Adrenal gland (tissue), 12 donors: ENCODE data around the gene OSBP2. TPM values are rescaled to one million over a fixed set of nuclear protein-coding genes. Genes with fewer than 3 reads are reported as not detected.

Source experiments
- DNase-seq, 7 donors: peaks; one replicate each; pipeline ENCODE4 v3.0.0-alpha.2; 2019 to 2020
- H3K27ac ChIP-seq, 5 donors: fragments of 200-600 bp; sonication (generic) in 4 of 5; 1 replicate in 3 of 5; 2 replicates in 2 of 5; pipeline versions ENCODE4 v1.5.1 to v1.8.0; 2016 to 2020; ENCODE audit warnings: mild to moderate bottlenecking in 1 of 5
- H3K27me3 ChIP-seq: fragments of 200-600 bp; 2 replicates; pipeline ENCODE4 v1.8.0; 2021
- H3K36me3 ChIP-seq, 2 donors: fragments of 200-600 bp; replicated peaks in 1 of 2; 1 replicate in 1 of 2; 2 replicates in 1 of 2; pipeline versions ENCODE4 v1.5.1 to v1.8.0; 2018 to 2022
- H3K4me1 ChIP-seq, 2 donors: fragments of 200-600 bp; replicated peaks in 1 of 2; 1 replicate in 1 of 2; 2 replicates in 1 of 2; pipeline versions ENCODE4 v1.5.1 to v1.8.0; 2018 to 2021
- H3K4me3 ChIP-seq, 4 donors: fragments of 200-600 bp; sonication (generic) in 3 of 4; one replicate each; pipeline ENCODE4 v1.5.1; 2016 to 2018
- H3K9me3 ChIP-seq, 3 donors: fragments of 200-600 bp; sonication (generic) in 1 of 3; replicated peaks in 1 of 3; 1 replicate in 2 of 3; 2 replicates in 1 of 3; pipeline versions ENCODE4 v1.5.1 to v1.8.0; 2016 to 2021
- CTCF ChIP-seq, 6 experiments: fragments of 450-650 bp in 4 of 6; fragments of 200-600 bp in 2 of 6; sonication (generic) in 1 of 6; IDR thresholded peaks; 1 replicate in 5 of 6; 2 replicates in 1 of 6; pipeline versions ENCODE4 v1.5.1 to v1.8.0; 2016 to 2021; ENCODE audit warnings: antibody characterized with exemption in 6 of 6, mild to moderate bottlenecking in 2 of 6, moderate library complexity in 1 of 6
- POLR2A ChIP-seq, 2 donors: fragments of 450-650 bp; IDR thresholded peaks; one replicate each; pipeline ENCODE4 v1.6.1; 2017; ENCODE audit warnings: antibody characterized with exemption in 2 of 2, mild to moderate bottlenecking in 2 of 2, moderate library complexity in 1 of 2
- WGBS, 4 donors: extraction: QIAGEN DNeasy Blood & Tissue Kit in 2 of 4; methylation state at CpG; one replicate each; pipeline versions ENCODE4 v1.1.5 to v1.1.7; 2013 to 2017; 5-methylcytosine and 5-hydroxymethylcytosine counted together
- intact Hi-C, 2 donors: fragments of 100-400 bp; cut with DNase I; formaldehyde crosslinking; loops; one replicate each; pipeline versions ENCODE4 v1.14.1 to v1.15.0; 2022 to 2023
- polyA plus RNA-seq, 3 donors: library from polyadenylated mRNA; stranded (reverse); fragments of 200-250 nt in 2 of 3; fragments of 350-450 nt in 1 of 3; fragmentation: Illumina TruSeq in 1 of 3; extraction: RNeasy Lipid Tissue Mini Kit (QIAGEN cat#74804) in 1 of 3; gene quantifications; one replicate each; pipeline ENCODE4 v1.2.3, GENCODE V29; 2013 to 2014
- total RNA-seq, 9 donors: library from RNA; depleted of rRNA in 4 of 9; stranded (reverse); fragments of >200 nt in 4 of 9; fragments of 120-200 nt in 1 of 9; fragmentation: NEBNext Ultra II Directional in 1 of 9; extraction: Animal tissue kit (Norgen Biotek cat#: 25700) in 1 of 9; gene quantifications; one replicate each; pipeline versions ENCODE4 v1.1.0 to v1.2.4, GENCODE V29; 2013 to 2023
- donor health status: healthy with polysubstance abuse.
- donor health status: Bipolar disorder and iron deficiency.
- donor health status: DM: yes; HTN: yes; CAD: no.
- donor health status: DM: no; HTN: no; CAD: no.
- donor health status: DM: no; HTN: no; CAD: no.
- donor health status: DM: yes; HTN: yes; CAD: no.

The OSBP2 gene
- total and polyA plus RNA-seq, 12 donors: 7.3 to 35.6 (median 19.7) TPM

DNA sequence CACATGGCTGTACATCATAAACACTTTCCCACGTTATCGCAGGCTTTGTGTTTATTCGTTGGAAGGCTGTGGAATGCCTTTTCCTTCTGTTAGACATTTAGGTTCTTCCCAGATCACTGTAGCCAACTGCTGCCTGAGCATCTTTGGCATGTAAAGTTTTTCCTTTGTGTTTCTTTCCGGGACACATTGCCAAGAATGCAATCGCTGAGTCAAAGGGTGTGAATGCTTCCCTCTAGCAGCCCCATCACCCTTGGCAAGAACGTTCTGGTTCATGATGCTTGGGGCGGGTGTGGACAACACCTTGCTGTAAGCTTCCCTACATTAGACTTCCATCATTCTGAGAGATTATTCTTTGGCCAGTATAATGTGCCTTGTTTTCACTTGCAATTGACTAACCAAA is 136.2 kb downstream of the OSBP2 start:
- H3K4me1 ChIP-seq: peaks cover 0 to 5% of the 10 kb centered on the region in 2 donors
- H3K27ac ChIP-seq: no peak overlapping the region
- H3K36me3 ChIP-seq: no peaks in the 10 kb centered on the region
- peak in 3 of 7 donors; percentile 34 to 56 (median 40) for DNase-seq
- no peaks in the 10 kb centered on the region for H3K27me3 ChIP-seq
- intact Hi-C loops: no loop called here
- WGBS, 4 donors: 43 to 66% (median 61%) methylated on average over 7 of the region's 7 CpGs
- TF ChIP-seq POLR2A (IDR thresholded peaks at IDR 0.05) (no peak), CTCF (IDR thresholded peaks at IDR 0.05) (no peak)
- H3K4me3 ChIP-seq: no peak overlapping the region
- no peaks in the 10 kb centered on the region for H3K9me3 ChIP-seq

DNA sequence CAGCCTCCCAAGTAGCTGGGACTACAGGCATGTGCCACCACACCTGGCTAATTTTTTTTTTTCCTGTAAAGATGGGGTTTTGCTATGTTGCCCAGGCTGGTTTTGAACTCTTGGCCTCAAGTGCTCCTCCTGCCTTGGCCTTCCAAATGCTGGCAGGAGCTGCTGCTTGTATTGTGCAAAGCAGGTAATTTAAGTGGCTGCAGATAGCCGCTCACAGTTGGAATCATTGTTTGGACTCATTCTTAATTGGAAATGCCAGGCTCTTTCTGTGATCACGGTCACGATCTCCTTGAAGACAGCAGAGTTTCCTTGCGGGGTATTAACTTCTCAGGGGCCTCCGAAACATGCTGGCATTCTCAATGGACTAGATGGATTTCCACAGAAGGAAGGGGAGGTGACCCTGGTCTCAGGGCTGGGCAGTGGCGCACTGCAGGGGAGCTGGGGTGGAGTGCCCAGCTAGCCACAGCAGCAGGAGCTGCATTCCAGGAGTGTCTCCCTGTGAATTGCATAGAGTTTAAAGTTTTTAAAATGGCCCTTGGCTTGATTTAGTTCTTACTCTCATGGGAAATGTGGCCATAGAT is 137.8 kb downstream of the OSBP2 start:
- Histone ChIP-seq H3K27ac (no peak overlapping the region), H3K4me3 (no peak overlapping the region), H3K4me1 (peaks cover 0 to 5% of the 10 kb centered on the region in 2 donors), H3K9me3 (no peaks in the 10 kb centered on the region), H3K27me3 (no peaks in the 10 kb centered on the region), H3K36me3 (no peaks in the 10 kb centered on the region)
- no peak for DNase-seq
- intact Hi-C loops: no loop called here
- 73 to 98% (median 96%) methylated on average over 4 to 6 of the region's 6 CpGs for WGBS, 4 donors
- no peak for TF ChIP-seq POLR2A (IDR thresholded peaks at IDR 0.05)
- TF ChIP-seq CTCF (IDR thresholded peaks at IDR 0.05): no peak

DNA sequence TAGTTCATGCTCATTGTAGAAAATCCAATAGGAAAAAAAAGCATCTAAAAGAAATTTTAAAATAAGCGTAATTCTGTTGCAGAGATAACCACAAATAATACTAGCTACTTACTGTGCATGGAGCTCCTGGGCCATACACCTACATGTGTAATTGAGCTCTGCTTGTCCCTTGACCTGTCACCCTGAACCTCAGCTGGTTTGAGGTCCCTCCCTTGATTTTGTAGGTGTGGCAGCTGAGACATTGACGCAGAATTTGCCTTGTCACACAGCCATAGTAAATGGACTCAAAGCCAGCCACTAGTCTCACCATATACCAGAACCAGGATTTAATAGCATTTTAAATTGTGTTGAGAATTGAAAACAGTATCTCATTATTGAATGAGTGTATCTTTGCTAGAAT is 138.6 kb downstream of the OSBP2 start:
- no peaks in the 10 kb centered on the region for H3K27me3 ChIP-seq
- H3K9me3 ChIP-seq: no peaks in the 10 kb centered on the region
- no peak overlapping the region for H3K4me3 ChIP-seq
- peaks cover 0 to 5% of the 10 kb centered on the region in 2 donors for H3K4me1 ChIP-seq
- H3K27ac ChIP-seq: no peak overlapping the region
- intact Hi-C loops: no loop called here
- no peak for TF ChIP-seq POLR2A (IDR thresholded peaks at IDR 0.05)
- no peaks in the 10 kb centered on the region for H3K36me3 ChIP-seq
- no peak for DNase-seq
- WGBS, 4 donors: 80 to 92% (median 88%) methylated on average over 2 of the region's 2 CpGs

DNA sequence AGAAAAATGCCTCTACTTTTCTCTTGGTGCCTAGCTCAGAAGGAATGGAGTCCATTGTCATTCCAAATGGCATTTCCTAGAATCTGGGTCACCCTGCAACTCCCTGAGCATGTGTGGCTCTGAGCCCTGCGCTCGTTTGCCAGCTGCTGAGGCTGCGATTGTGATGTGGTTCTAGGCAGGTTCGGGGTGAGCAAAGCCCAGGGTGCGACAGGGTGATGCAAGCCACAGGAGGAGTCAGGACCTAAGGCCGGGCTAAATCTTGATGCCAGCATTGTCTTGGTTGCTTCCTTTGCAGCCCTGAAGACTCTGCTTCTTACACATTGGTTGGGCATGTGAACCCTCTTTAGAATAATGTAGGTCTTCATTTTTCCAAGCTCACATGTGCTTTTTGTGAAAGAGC is 142.9 kb downstream of the OSBP2 start:
- intact Hi-C loops: no loop called here
- Histone ChIP-seq H3K9me3 (no peaks in the 10 kb centered on the region), H3K27me3 (no peaks in the 10 kb centered on the region), H3K4me1 (no peaks in the 10 kb centered on the region), H3K4me3 (no peak overlapping the region), H3K27ac (no peak overlapping the region), H3K36me3 (no peaks in the 10 kb centered on the region)
- 58 to 71% (median 65%) methylated on average over 4 to 6 of the region's 6 CpGs for WGBS, 4 donors
- TF ChIP-seq CTCF (IDR thresholded peaks at IDR 0.05) (no peak), POLR2A (IDR thresholded peaks at IDR 0.05) (no peak)
- no peak for DNase-seq

GRCh38 chr22:30838111-30838510 is 143.4 kb downstream of the OSBP2 start:
- intact Hi-C loops: no loop called here
- no peak overlapping the region for H3K27ac ChIP-seq
- no peaks in the 10 kb centered on the region for H3K9me3 ChIP-seq
- no peak for DNase-seq
- WGBS, 4 donors: 85 to 92% (median 88%) methylated on average over 3 of the region's 3 CpGs
- H3K4me1 ChIP-seq: no peaks in the 10 kb centered on the region
- no peaks in the 10 kb centered on the region for H3K27me3 ChIP-seq
- H3K4me3 ChIP-seq: no peak overlapping the region
- TF ChIP-seq POLR2A (IDR thresholded peaks at IDR 0.05): no peak
- no peak for TF ChIP-seq CTCF (IDR thresholded peaks at IDR 0.05)
- H3K36me3 ChIP-seq: no peaks in the 10 kb centered on the region
